Transverse colon (tissue), 4 donors: ENCODE data around the gene ETV6. TPM values are rescaled to one million over a fixed set of nuclear protein-coding genes. Genes with fewer than 3 reads are reported as not detected.

ENCODE experiments used
- DNase-seq: peaks from one replicate; pipeline ENCODE4 v3.0.0-alpha.2; 2019
- H3K27ac ChIP-seq, 4 donors: fragments of 200-600 bp; sonication (generic); 2 replicates each; pipeline ENCODE4 v1.5.1; 2016 to 2018; ENCODE audit warnings: inconsistent platforms in 4 of 4
- H3K27me3 ChIP-seq: fragments of 200-600 bp; sonication (generic); 2 replicates; pipeline ENCODE4 v1.5.1; 2017; ENCODE audit warnings: inconsistent platforms
- H3K36me3 ChIP-seq, 4 donors: fragments of 200-600 bp; sonication (generic); 2 replicates each; pipeline ENCODE4 v1.5.1; 2017 to 2019; ENCODE audit warnings: inconsistent platforms in 4 of 4
- H3K4me1 ChIP-seq, 4 donors: fragments of 200-600 bp; sonication (generic); 2 replicates each; pipeline ENCODE4 v1.5.1; 2017 to 2020; ENCODE audit warnings: inconsistent platforms in 4 of 4
- H3K4me3 ChIP-seq, 4 donors: fragments of 200-600 bp; sonication (generic); 1 replicate in 1 of 4; 2 replicates in 3 of 4; pipeline versions ENCODE4 v1.5.1 to v1.6.1; 2017 to 2019; ENCODE audit warnings: inconsistent platforms in 4 of 4
- H3K9me3 ChIP-seq, 2 donors: fragments of 200-600 bp; sonication (generic); 2 replicates each; pipeline ENCODE4 v1.5.1; 2017 to 2019; ENCODE audit warnings: inconsistent platforms in 2 of 2
- CTCF ChIP-seq, 5 experiments: fragments of 200-600 bp in 3 of 5; fragments of 450-650 bp in 2 of 5; sonication (generic) in 3 of 5; IDR thresholded peaks; 1 replicate in 2 of 5; 2 replicates in 3 of 5; pipeline ENCODE4 v1.5.1; 2016 to 2017; ENCODE audit warnings: antibody characterized with exemption in 5 of 5, inconsistent platforms in 3 of 5, mild to moderate bottlenecking in 2 of 5, moderate library complexity in 1 of 5
- EP300 ChIP-seq: sonication (generic); formaldehyde crosslinking; IDR thresholded peaks from one replicate; pipeline ENCODE4 v1.6.1; 2017; ENCODE audit warnings: antibody characterized with exemption, low read depth
- POLR2A ChIP-seq: fragments of 450-650 bp; IDR thresholded peaks from one replicate; pipeline ENCODE4 v1.6.1; 2016; ENCODE audit warnings: antibody characterized with exemption, mild to moderate bottlenecking, moderate library complexity
- POLR2AphosphoS5 ChIP-seq, 3 donors: sonication (generic); formaldehyde crosslinking; IDR thresholded peaks; one replicate each; pipeline ENCODE4 v1.6.1; 2016; ENCODE audit warnings: antibody characterized with exemption in 3 of 3
- WGBS, 2 donors: methylation state at CpG; one replicate each; pipeline ENCODE4 v1.1.5; 2018; ENCODE audit warnings: low coverage in 1 of 2; 5-methylcytosine and 5-hydroxymethylcytosine counted together
- in situ Hi-C, 4 donors: fragments of 200-750 bp; cut with MboI; loops; one replicate each; pipeline versions ENCODE4 v1.15.0 to v1.15.1; 2017; ENCODE audit warnings: low sequenced_read_pairs in 3 of 4, low pct_ligation_motif_present in 1 of 4, low pct_unique_long_range_greater_than_20kb in 1 of 4
- intact Hi-C: fragments of 100-400 bp; cut with DNase I; formaldehyde crosslinking; loops from one replicate; pipeline ENCODE4 v1.15.1; 2023; ENCODE audit warnings: low total_unique reads
- total RNA-seq, 4 donors: library from RNA; depleted of rRNA; stranded (reverse); fragments of >200 nt; gene quantifications; one replicate each; pipeline ENCODE4 v1.1.0, GENCODE V29; 2016

Gene ETV6
- total RNA-seq, 4 donors from 2014 or later, result 19.9 to 47.9 (median 41.0) TPM

GRCh38 chr12:11757095-11757494 lies 107.6 kb downstream of the ETV6 start:
- peaks cover 32 to 83% (median 48%) of the 10 kb centered on the region in 4 donors for H3K4me1 ChIP-seq
- no peaks in the 10 kb centered on the region for H3K27me3 ChIP-seq
- H3K4me3 ChIP-seq, result no peak overlapping the region
- DNase-seq, result no peak
- intact Hi-C loops (loop anchor here (10.0 kb wide), 1 partner anchor 48 kb away; no protein-coding TSS in a partner anchor), in situ Hi-C loops (no loop called here)
- no peaks in the 10 kb centered on the region for H3K9me3 ChIP-seq
- H3K36me3 ChIP-seq, result peaks cover 0 to 8% (median 0%) of the 10 kb centered on the region in 4 donors
- 43 to 47% methylated on average over 7 of the region's 7 CpGs for WGBS, 2 donors
- peak overlapping the region; percentile 74 to 87 (median 82) for H3K27ac ChIP-seq
- TF ChIP-seq CTCF (IDR thresholded peaks at IDR 0.05) (no peak), POLR2AphosphoS5 (IDR thresholded peaks at IDR 0.05) (no peak), POLR2A (no peak), EP300 (no peak)

- H3K4me1 ChIP-seq, result peaks cover 35 to 83% (median 51%) of the 10 kb centered on the region in 4 donors
- no peak overlapping the region for H3K4me3 ChIP-seq
- H3K27me3 ChIP-seq, result no peaks in the 10 kb centered on the region
- 91 to 100% methylated on average over 2 to 6 of the region's 6 CpGs for WGBS, 2 donors
- H3K36me3 ChIP-seq, result peaks cover 0 to 8% (median 0%) of the 10 kb centered on the region in 4 donors
- peak overlapping the region; percentile 74 to 87 (median 82) for H3K27ac ChIP-seq
- TF ChIP-seq CTCF (IDR thresholded peaks at IDR 0.05), result no peak
- no peak for TF ChIP-seq POLR2AphosphoS5 (IDR thresholded peaks at IDR 0.05)
- no peak for TF ChIP-seq POLR2A
- no peak for TF ChIP-seq EP300
- intact Hi-C loops, result loop anchor here (10.0 kb wide), 1 partner anchor 47 kb away; no protein-coding TSS in a partner anchor
- H3K9me3 ChIP-seq, result no peaks in the 10 kb centered on the region
- in situ Hi-C loops, result no loop called here
- DNase-seq, result peak; percentile 41
Observed at GRCh38 chr12:11757531-11757930, 108.1 kb downstream of the ETV6 start.

GRCh38 chr12:11758087-11758486 lies 108.6 kb downstream of the ETV6 start:
- Histone ChIP-seq H3K4me1 (peaks cover 36 to 85% (median 56%) of the 10 kb centered on the region in 4 donors), H3K4me3 (no peak overlapping the region), H3K36me3 (peaks cover 0 to 8% (median 0%) of the 10 kb centered on the region in 4 donors), H3K9me3 (no peaks in the 10 kb centered on the region), H3K27me3 (no peaks in the 10 kb centered on the region), H3K27ac (peak overlapping the region; percentile 74 to 87 (median 82))
- intact Hi-C loops (loop anchor here (10.0 kb wide), 1 partner anchor 47 kb away; no protein-coding TSS in a partner anchor), in situ Hi-C loops (no loop called here)
- TF ChIP-seq POLR2AphosphoS5 (IDR thresholded peaks at IDR 0.05) (no peak), CTCF (IDR thresholded peaks at IDR 0.05) (no peak), EP300 (no peak), POLR2A (no peak)
- WGBS, 2 donors, result 60 to 61% methylated on average over 2 to 4 of the region's 4 CpGs
- no peak for DNase-seq

- DNase-seq, result peak; percentile 72
- peak overlapping the region; percentile 74 to 87 (median 82) for H3K27ac ChIP-seq
- H3K36me3 ChIP-seq, result peaks cover 0 to 8% (median 0%) of the 10 kb centered on the region in 4 donors
- 40 to 56% methylated on average over 10 to 14 of the region's 14 CpGs for WGBS, 2 donors
- in situ Hi-C loops (no loop called here), intact Hi-C loops (loop anchor here (10.0 kb wide), 1 partner anchor 46 kb away; no protein-coding TSS in a partner anchor)
- peaks cover 33 to 85% (median 60%) of the 10 kb centered on the region in 4 donors for H3K4me1 ChIP-seq
- H3K4me3 ChIP-seq, result no peak overlapping the region
- no peaks in the 10 kb centered on the region for H3K27me3 ChIP-seq
- H3K9me3 ChIP-seq, result no peaks in the 10 kb centered on the region
- TF ChIP-seq POLR2A, result no peak
- no peak for TF ChIP-seq POLR2AphosphoS5 (IDR thresholded peaks at IDR 0.05)
- no peak for TF ChIP-seq CTCF (IDR thresholded peaks at IDR 0.05)
- no peak for TF ChIP-seq EP300
Observed at GRCh38 chr12:11758510-11759493, 109.3 kb downstream of the ETV6 start.
